Natural killer cell treated with Interleukin-12 subunit alpha and Interleukin-12 subunit beta and Interleukin-15 and Interleukin-18, amount 100 ng/mL, for 72 hours (primary cell): Measurements from ENCODE around the gene SLC27A6. TPM values are rescaled to one million over a fixed set of nuclear protein-coding genes. Genes with fewer than 3 reads are reported as not detected.

Experiments
- ATAC-seq, 2 donors: fragments of 150-1000 bp; cut with Tn5 transposase in 1 of 2; sonication (Bioruptor Pico), chemical (Tn5 transposase) in 1 of 2; 2 replicates each; pipeline ENCODE4 v1.10.0; 2021
- DNase-seq: peaks from one replicate; pipeline ENCODE4 v3.0.0; 2022; ENCODE audit warnings: low spot score
- H3K27ac Mint-ChIP-seq, 2 donors: 1 replicate in 1 of 2; 2 replicates in 1 of 2; pipeline ENCODE4 v1.8.0; 2022; ENCODE audit warnings: mixed read lengths in 2 of 2, mild to moderate bottlenecking in 1 of 2, moderate library complexity in 1 of 2
- H3K27me3 Mint-ChIP-seq, 2 donors: 1 replicate in 1 of 2; 2 replicates in 1 of 2; pipeline ENCODE4 v1.8.0; 2022; ENCODE audit warnings: mixed read lengths in 2 of 2
- H3K36me3 Mint-ChIP-seq: one replicate; pipeline ENCODE4 v1.8.0; 2022; ENCODE audit warnings: mixed read lengths
- H3K4me1 Mint-ChIP-seq, 2 donors: 1 replicate in 1 of 2; 2 replicates in 1 of 2; pipeline ENCODE4 v1.8.0; 2022; ENCODE audit warnings: low read depth in 2 of 2, mixed read lengths in 2 of 2, mild to moderate bottlenecking in 1 of 2
- H3K4me3 Mint-ChIP-seq: one replicate; pipeline ENCODE4 v1.8.0; 2022; ENCODE audit warnings: mixed read lengths
- H3K9me3 Mint-ChIP-seq: 2 replicates; pipeline ENCODE4 v1.8.0; 2022; ENCODE audit warnings: mixed read lengths
- total RNA-seq, 2 donors: library from RNA; stranded (reverse); gene quantifications; one replicate each; pipeline ENCODE4 v1.2.3, GENCODE V29; 2022

Gene SLC27A6
- total RNA-seq, 2 donors from 2014 or later: not detected

DNA sequence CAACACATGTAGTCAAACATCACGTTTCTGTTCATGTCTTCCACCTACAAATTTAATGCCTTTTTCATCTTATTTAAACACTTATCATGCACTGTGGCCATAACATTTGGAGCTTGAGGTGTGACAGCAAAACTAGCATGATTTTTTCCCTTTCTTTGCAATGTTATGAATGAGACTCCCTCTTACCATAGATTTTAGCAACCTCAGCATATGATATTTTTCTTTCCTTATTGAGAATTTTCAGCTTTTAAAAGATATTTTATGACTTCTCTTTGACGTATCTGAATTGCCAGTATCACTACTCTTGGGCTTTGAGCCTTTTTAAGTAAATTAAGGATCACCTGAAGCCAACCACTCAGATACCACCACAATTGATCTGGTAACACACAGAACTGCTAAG, 96.6 kb downstream of the SLC27A6 start:
- no peak overlapping the region for H3K4me3 Mint-ChIP-seq
- no peaks in the 10 kb centered on the region for H3K36me3 Mint-ChIP-seq
- H3K27ac Mint-ChIP-seq: no peak overlapping the region
- no peaks in the 10 kb centered on the region for H3K4me1 Mint-ChIP-seq
- no peak for DNase-seq
- H3K27me3 Mint-ChIP-seq: peaks cover 10 to 44% of the 10 kb centered on the region in 2 donors
- no peak for ATAC-seq
- no peaks in the 10 kb centered on the region for H3K9me3 Mint-ChIP-seq

DNA sequence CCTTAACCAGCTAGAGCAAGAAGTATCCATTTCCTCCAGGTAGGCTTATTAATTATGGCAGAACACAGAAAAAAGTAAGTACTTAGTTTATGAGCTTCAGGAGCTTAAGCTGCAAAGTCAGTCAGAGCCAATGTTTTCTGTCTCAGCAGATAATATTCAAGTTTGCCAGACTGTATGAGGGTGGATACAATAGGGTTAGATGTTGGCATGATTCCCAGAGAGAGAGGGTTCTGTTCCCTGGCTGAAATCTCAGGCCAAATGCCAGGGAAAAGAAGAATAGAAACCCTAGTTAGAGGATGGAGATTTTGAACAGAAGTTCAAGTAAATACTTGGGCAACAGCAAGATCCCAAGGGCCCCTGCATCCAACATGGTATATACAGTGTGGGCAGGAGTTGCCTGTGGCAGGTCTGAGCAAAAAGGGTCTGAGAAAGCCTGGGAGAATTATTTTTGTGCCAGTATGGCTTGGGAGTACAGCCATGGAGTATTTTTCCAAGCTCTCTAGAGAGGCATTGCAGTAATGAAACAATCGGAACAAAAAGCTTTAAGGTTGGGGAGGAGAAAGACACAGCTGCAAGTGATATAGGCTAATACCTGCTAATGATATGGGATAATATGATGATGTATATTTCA, 98.3 kb downstream of the SLC27A6 start:
- Mint-ChIP-seq H3K9me3 (no peaks in the 10 kb centered on the region), H3K27me3 (peaks cover 10 to 34% of the 10 kb centered on the region in 2 donors), H3K4me3 (no peak overlapping the region), H3K36me3 (no peaks in the 10 kb centered on the region), H3K4me1 (no peaks in the 10 kb centered on the region), H3K27ac (no peak overlapping the region)
- ATAC-seq (no peak), DNase-seq (no peak)

DNA sequence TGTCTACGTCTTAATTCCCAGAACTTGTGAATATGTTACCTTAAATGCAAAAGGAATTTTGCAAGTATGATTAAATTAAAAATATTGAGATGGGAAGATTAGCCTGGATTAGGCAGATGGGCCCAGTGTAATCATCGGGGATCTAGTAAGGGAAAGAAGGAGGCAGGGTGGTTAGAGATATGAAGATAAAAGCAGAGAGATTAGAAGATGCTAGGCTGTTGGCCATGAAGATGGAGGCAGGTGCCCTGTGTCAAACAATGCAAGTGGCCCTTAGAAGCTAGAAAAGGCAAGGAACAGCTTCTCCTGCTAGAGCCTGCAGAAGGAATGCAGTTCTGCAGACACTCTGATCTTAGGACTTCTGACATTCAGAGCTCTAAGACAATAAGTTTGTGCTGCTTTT, 100.4 kb downstream of the SLC27A6 start:
- no peak overlapping the region for H3K27ac Mint-ChIP-seq
- peaks cover 12 to 29% of the 10 kb centered on the region in 2 donors for H3K27me3 Mint-ChIP-seq
- ATAC-seq: no peak
- H3K36me3 Mint-ChIP-seq: no peaks in the 10 kb centered on the region
- H3K4me1 Mint-ChIP-seq: no peaks in the 10 kb centered on the region
- no peaks in the 10 kb centered on the region for H3K9me3 Mint-ChIP-seq
- H3K4me3 Mint-ChIP-seq: no peak overlapping the region
- no peak for DNase-seq

DNA sequence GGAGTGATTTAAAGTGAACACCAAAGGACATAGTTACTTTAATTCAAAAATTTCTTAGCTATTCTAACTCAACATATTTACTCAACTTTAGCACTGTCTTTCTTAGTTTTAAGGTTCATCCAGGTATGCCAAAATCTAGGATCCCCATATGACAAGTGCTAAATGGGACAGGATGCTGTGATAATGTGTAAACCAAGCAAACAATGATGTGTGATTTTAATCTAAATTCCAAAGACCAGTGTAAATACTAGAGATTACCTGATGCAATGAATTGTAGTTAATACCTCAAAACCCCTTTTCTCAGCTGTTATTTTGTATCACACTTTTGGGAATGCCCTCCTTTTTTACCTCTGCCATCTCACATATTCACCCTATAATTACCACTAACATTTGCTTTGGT, 102.5 kb downstream of the SLC27A6 start:
- no peak overlapping the region for H3K27ac Mint-ChIP-seq
- DNase-seq (no peak), ATAC-seq (no peak)
- H3K36me3 Mint-ChIP-seq: no peaks in the 10 kb centered on the region
- H3K27me3 Mint-ChIP-seq: peaks cover 12 to 18% of the 10 kb centered on the region in 2 donors
- no peaks in the 10 kb centered on the region for H3K9me3 Mint-ChIP-seq
- no peak overlapping the region for H3K4me3 Mint-ChIP-seq
- no peaks in the 10 kb centered on the region for H3K4me1 Mint-ChIP-seq

DNA sequence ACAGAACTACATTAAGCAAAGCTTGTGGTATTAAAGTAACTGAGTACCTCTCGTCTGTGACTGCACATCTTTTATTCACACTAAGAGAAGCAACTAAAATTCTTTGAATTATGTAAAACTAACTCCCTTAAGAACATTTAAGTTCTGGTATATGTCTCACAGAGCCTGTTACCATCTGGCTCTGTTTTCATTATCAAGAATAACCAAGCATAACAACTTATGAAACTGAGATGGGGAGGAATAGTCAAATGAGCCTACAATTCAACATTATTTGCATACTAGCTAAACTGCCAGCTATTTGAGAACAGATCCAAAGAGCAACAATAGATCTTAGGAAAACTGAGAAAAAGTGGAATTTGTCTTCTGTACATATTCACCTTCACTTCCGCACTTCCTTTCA, 104.0 kb downstream of the SLC27A6 start:
- H3K27me3 Mint-ChIP-seq: peaks cover 5 to 33% of the 10 kb centered on the region in 2 donors
- no peaks in the 10 kb centered on the region for H3K36me3 Mint-ChIP-seq
- ATAC-seq (no peak), DNase-seq (no peak)
- no peaks in the 10 kb centered on the region for H3K4me1 Mint-ChIP-seq
- H3K27ac Mint-ChIP-seq: no peak overlapping the region
- H3K9me3 Mint-ChIP-seq: no peaks in the 10 kb centered on the region
- no peak overlapping the region for H3K4me3 Mint-ChIP-seq

DNA sequence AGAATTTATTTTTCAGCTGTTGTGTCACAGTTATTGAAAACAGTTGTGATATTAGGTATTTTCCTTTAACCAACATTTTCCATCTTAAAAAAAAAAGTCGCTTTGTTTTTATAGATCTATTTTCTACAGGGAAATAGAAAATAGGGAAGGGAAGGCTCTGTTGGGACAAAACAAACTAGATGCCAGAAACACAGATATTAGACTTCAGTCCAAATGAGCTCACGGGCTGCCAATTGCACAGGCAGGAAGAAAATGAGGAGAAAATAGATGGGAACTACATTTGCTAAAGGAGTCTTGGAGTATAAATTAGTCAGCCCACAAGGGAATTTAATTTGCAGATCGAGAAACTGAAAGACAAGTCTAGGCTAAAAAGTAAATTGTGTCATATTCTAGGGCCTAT, 107.8 kb downstream of the SLC27A6 start:
- no peak overlapping the region for H3K27ac Mint-ChIP-seq
- H3K4me3 Mint-ChIP-seq: no peak overlapping the region
- no peak for DNase-seq
- ATAC-seq: no peak
- no peaks in the 10 kb centered on the region for H3K9me3 Mint-ChIP-seq
- no peaks in the 10 kb centered on the region for H3K36me3 Mint-ChIP-seq
- H3K27me3 Mint-ChIP-seq: peaks cover 12 to 45% of the 10 kb centered on the region in 2 donors
- no peaks in the 10 kb centered on the region for H3K4me1 Mint-ChIP-seq

DNA sequence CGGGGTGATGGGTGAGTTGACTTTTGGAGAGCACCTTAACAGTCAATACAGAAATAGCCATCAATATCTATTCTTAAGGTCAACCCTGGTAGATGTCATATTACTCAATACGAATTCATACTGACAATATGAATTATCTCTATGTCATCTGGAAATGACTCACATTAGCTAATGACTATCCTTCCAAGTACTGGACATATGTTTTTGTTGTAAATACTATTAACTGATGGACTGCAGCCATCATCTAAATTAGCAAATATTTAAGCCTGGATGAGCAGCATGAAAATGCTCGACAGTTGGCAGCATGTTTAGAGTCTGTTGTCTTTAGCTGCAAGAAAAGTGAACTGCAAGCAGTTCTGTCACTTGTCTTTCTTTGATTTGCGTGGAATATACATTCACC, 109.6 kb downstream of the SLC27A6 start:
- H3K4me1 Mint-ChIP-seq: no peaks in the 10 kb centered on the region
- peaks cover 10 to 36% of the 10 kb centered on the region in 2 donors for H3K27me3 Mint-ChIP-seq
- no peak overlapping the region for H3K4me3 Mint-ChIP-seq
- no peak for DNase-seq
- ATAC-seq: no peak
- H3K9me3 Mint-ChIP-seq: no peaks in the 10 kb centered on the region
- H3K36me3 Mint-ChIP-seq: no peaks in the 10 kb centered on the region
- no peak overlapping the region for H3K27ac Mint-ChIP-seq

DNA sequence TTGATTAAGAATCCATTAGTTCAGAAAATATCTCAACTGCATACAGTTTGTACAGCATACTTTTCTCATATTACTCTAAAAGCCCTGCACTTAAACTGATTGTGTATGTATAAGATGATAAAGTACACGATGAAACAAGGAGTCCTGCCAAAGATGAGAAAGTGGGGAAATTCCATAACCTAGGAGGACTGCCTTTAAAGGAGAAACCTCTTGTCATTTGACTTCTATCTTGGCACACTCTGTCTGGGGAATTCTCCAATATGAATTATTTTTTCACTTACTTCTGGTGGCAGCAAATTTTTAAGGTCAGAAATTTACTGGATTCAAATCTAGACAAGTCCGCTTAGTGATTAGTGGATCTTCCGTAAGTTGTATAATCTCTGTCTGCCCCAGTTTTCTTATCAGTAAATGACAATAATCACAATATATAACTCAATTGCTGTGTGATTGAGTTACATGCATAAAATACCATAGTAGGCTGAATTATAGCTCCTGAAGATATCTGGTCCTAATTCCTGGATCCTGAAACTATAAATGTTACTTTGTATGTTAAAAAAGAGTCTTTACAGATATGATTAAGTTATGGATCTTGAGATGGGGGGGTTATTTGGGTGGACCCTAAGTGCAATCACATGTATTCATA, 112.3 kb downstream of the SLC27A6 start:
- no peak overlapping the region for H3K27ac Mint-ChIP-seq
- no peaks in the 10 kb centered on the region for H3K36me3 Mint-ChIP-seq
- no peaks in the 10 kb centered on the region for H3K9me3 Mint-ChIP-seq
- H3K4me1 Mint-ChIP-seq: no peaks in the 10 kb centered on the region
- ATAC-seq: no peak
- DNase-seq: no peak
- peaks cover 13 to 44% of the 10 kb centered on the region in 2 donors for H3K27me3 Mint-ChIP-seq
- no peak overlapping the region for H3K4me3 Mint-ChIP-seq

DNA sequence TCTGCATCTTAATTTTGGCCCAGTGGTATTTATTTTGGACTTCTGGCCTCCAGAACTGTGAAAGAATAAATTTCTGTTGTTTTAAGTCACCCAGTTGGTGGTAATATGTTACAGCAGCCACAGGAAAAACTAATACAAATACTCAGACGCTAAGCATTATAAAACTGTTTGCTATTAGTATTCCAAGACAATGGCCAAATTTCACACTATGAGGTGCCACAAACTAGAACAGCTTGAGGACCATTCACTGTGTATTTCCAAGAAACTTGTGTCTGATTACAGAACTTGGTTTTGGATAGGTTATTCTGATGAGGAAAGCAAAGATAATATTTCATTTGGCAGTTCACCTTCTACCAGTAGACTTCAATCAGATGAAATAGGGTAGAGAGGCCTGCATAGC, 113.0 kb downstream of the SLC27A6 start:
- Mint-ChIP-seq H3K27ac (no peak overlapping the region), H3K4me3 (no peak overlapping the region), H3K4me1 (no peaks in the 10 kb centered on the region), H3K36me3 (no peaks in the 10 kb centered on the region), H3K27me3 (peaks cover 16 to 44% of the 10 kb centered on the region in 2 donors), H3K9me3 (no peaks in the 10 kb centered on the region)
- no peak for ATAC-seq
- DNase-seq: no peak

DNA sequence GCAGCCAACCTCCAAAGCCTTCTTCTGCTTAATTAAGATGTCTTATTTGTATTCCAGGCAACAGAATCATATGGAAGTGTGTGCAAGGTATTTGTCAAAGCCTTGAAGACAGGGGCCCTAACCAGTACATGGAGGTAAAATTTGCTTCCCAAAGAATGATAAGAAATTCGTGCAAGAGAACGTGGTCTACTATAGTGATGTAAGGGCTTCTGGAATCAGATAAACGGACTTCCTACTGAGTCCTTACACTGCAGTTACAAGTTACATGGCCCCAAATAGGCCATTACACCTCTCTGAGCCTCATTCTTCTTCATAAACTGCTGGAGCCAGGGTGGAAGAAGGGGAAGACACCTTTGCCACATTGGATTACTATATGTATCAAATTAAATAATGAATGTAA, 113.4 kb downstream of the SLC27A6 start:
- DNase-seq (no peak), ATAC-seq (no peak)
- no peaks in the 10 kb centered on the region for H3K4me1 Mint-ChIP-seq
- no peaks in the 10 kb centered on the region for H3K36me3 Mint-ChIP-seq
- H3K27me3 Mint-ChIP-seq: peaks cover 20 to 39% of the 10 kb centered on the region in 2 donors
- H3K27ac Mint-ChIP-seq: no peak overlapping the region
- H3K9me3 Mint-ChIP-seq: no peaks in the 10 kb centered on the region
- H3K4me3 Mint-ChIP-seq: no peak overlapping the region

DNA sequence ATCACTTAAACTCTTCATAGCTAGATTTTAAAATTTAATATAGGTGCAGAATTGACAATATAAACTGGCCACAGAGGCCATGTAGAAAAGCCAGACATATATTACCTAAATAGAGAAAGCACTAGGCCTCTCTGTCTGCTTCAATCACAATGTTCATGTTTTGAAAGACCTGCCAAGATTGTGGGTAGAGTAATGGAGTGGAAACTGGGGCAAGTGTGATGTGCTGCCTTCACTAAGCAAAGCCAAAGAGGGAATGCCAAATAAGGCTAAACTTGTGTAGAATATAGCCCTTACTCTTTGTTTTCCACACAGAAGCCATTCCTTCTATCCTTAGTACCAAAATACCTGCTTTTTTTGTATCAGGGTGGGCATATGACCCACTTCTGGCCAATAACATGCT, 114.2 kb downstream of the SLC27A6 start:
- no peaks in the 10 kb centered on the region for H3K9me3 Mint-ChIP-seq
- no peaks in the 10 kb centered on the region for H3K36me3 Mint-ChIP-seq
- no peak for ATAC-seq
- H3K4me1 Mint-ChIP-seq: no peaks in the 10 kb centered on the region
- H3K27ac Mint-ChIP-seq: no peak overlapping the region
- H3K4me3 Mint-ChIP-seq: no peak overlapping the region
- peaks cover 20 to 32% of the 10 kb centered on the region in 2 donors for H3K27me3 Mint-ChIP-seq
- DNase-seq: no peak

DNA sequence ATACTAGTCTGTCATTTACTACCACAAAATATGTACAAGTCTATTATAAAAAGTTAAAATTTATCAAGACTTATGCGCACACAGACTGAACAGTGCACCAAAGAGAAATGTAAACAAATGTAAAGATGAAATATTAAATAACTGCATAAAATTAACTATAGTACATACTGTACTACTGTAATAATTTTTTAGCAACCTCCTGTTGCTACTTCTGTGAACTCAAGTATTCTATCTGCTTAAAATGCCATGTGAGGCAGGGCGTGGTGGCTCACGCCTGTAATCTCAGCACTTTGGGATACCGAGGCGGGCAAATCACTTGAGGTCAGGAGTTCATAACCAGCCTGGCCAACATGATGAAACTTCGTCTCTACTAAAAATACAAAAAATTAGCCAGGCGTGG, 115.5 kb downstream of the SLC27A6 start:
- H3K4me1 Mint-ChIP-seq: no peaks in the 10 kb centered on the region
- H3K36me3 Mint-ChIP-seq: no peaks in the 10 kb centered on the region
- no peaks in the 10 kb centered on the region for H3K9me3 Mint-ChIP-seq
- H3K27me3 Mint-ChIP-seq: peaks cover 19 to 30% of the 10 kb centered on the region in 2 donors
- no peak overlapping the region for H3K27ac Mint-ChIP-seq
- H3K4me3 Mint-ChIP-seq: no peak overlapping the region
- ATAC-seq (no peak), DNase-seq (no peak)

DNA sequence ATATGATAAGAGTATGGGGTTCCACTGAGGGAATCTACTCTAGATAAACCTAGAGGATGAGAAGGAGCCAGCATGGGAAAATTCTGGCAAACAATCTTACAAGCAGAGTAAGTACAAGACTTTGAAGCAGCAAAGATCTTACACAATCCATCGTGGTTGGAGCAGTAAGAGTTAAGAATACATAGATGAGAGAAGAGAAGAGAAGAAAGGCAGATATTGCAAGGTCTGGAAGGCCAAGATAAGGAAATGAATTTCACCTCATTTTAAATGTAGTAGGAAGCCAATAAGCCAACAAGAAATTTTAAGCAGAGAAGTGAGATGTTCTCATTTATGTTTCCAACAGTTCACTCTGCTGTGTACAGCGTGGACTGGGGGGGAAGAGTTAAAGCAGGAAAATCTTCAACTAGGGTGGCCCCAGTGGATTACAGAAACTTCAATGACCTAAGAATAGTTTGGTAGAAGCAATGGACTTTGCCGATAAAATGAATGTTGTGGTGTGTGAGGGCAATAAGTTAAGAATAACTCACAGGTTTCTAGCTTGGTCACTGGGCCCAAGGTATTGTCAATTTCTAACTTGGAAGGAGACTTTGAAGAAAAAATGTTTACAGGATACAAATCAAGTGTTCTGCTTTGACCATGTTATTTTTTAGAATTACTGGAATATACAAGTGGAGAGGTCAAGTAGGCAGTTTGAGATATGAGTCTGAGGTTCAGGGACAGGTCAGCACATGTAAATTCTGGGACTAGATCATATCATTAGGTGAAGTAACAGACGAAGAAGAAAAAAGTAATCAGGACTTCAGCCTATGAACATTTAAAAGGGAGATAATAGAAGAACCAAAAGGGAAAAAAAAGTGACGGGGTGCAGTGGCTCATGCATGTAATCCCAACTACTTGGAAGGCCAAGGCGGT, 117.2 kb downstream of the SLC27A6 start:
- no peak for ATAC-seq
- Mint-ChIP-seq H3K4me1 (no peaks in the 10 kb centered on the region), H3K9me3 (no peaks in the 10 kb centered on the region), H3K4me3 (no peak overlapping the region), H3K27me3 (peaks cover 25 to 43% of the 10 kb centered on the region in 2 donors), H3K36me3 (no peaks in the 10 kb centered on the region), H3K27ac (no peak overlapping the region)
- no peak for DNase-seq
